ENCODE measurements around the gene TMEM52. TPM values are rescaled to one million over a fixed set of nuclear protein-coding genes. Genes with fewer than 3 reads are reported as not detected.
"Not testable (repeated sequence)": the region's sequence is repeated elsewhere in the genome, so short reads cannot be mapped to it uniquely, and the experiment has no call there.

The TMEM52 gene
- total RNA-seq, 1 donor, result 0.31 TPM

DNA sequence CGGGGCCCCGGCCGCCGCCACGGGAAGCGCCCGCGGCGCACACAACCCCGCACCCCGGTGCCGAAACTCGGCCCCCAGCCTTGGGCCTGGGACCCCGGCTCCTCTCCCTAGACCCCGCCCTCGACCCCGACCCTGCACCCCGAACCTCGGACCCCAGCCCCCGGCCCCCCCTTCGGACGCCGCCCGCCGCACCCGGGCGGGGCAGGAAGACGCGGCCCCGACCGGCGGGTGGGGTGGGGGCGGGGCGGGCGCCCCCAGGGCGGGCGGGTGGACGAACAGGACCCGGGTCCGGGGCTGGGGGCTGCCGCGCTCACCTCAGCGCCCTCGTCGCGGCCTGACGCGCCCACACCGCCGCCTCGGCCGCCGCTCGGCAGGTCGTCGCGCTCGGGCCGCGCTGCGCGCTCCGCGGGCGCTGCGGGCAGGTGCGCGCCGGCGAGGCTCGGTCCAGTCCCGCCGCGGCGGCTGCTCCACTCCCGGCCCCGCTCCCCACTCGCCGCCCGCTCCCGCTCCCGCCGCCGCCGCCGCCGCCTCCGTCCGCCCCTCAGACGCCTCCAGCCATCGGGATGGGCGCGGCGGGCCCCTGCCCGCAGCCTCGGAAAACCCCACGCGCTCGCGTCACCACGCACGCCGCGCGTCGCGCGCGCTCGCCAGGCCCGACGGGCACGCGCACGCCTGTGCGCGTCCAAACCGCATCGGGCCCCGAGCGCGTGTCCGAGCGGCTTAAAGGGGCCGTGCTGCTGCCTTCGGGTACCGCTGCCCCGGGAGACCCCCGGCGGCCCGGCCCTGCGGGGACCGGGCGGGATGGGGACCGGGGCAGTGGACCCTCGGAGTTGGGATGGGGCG, 28.4 kb downstream of the TMEM52 start, which contains the start of gene GNB1:
TSS of gene GNB1 (minus strand) at position 582 of the 843 bp plus-strand sequence. CDS start 65,634 bp downstream, outside the sequence.
- H3K9me3 ChIP-seq (ENCODE audit: low read depth, low read length), result no peaks in the 10 kb centered on the region
- H3K27me3 ChIP-seq (ENCODE audit: insufficient read depth, low read length), result no peaks in the 10 kb centered on the region
- H3K4me3 ChIP-seq (ENCODE audit: low read length), result peak within 1 kb of the TSS; percentile 74
- peaks cover 58% of the 10 kb centered on the region for H3K4me1 ChIP-seq (ENCODE audit: insufficient read depth, low read length)

DNA sequence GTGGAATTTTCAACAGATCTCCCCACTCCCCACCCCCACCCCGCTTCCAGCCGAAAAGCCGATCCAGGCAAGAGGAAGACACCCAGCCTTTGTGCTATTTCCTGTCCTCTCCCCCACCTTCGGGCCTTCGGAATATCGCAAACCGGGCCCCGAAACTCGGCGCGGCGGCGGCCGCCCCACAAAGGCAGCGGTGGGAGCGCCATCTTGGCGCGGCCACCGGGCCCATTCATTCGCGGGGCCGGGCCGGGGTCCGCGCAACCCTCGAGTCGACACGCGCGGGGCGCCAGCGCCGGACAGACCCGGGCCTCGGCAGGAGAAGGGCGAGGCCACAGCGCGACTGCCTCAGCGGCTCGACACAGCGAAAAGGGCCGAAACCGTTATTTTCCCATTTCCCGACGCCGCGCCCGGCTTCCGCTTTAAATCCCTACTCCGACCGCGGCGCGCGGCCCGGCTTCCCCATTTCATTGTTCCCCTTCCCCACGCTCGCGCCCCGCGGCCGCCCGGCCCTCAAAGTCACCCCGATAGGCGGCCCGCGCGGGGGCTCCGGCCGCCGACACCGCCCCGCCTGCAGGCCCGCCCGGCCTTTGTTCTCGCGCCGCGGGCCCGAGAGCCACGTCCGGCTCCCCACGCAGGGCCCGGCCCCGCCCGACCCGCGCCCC, 29.1 kb downstream of the TMEM52 start:
- Histone ChIP-seq H3K4me1 (ENCODE audit: insufficient read depth, low read length) (peaks cover 58% of the 10 kb centered on the region), H3K4me3 (ENCODE audit: low read length) (peak overlapping the region; percentile 74)

DNA sequence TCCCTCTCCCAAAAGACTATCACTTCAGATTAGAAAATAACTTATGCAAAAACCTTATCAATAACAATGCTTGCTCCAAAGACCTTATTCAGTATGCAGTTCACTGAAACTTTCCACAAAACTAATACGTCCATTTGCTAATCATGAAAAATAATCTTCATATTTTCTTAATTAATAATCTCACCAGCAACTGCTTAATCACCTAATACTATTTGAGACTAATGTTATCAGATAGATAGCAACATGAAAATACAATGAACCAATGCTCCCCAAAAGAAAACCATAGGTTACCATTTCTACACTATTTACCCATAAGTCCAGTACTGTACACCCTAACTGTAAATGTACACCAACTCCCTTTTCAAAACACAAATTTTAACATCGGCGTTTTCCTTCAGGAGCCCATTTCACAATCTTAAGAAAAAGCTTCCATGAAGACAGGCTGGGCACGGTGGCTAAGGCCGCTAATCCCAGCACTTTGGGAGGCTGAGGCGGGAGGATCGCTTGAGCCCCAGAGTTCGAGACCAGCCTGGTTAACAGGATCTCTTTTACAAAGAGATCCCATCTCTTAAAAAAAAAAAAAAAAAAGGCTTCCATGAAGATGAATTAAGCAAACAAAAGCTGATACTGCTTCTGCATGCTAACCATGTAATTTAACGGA, 29.9 kb downstream of the TMEM52 start:
- Histone ChIP-seq H3K4me3 (ENCODE audit: low read length) (peak overlapping the region; percentile 74), H3K9me3 (ENCODE audit: low read depth, low read length) (no peaks in the 10 kb centered on the region), H3K27me3 (ENCODE audit: insufficient read depth, low read length) (no peaks in the 10 kb centered on the region), H3K4me1 (ENCODE audit: insufficient read depth, low read length) (peaks cover 52% of the 10 kb centered on the region)

More for the DNA sequence above, 29.1 kb downstream of the TMEM52 start:
- Histone ChIP-seq H3K27me3 (ENCODE audit: insufficient read depth, low read length) (no peaks in the 10 kb centered on the region), H3K9me3 (ENCODE audit: low read depth, low read length) (no peaks in the 10 kb centered on the region)

DNA sequence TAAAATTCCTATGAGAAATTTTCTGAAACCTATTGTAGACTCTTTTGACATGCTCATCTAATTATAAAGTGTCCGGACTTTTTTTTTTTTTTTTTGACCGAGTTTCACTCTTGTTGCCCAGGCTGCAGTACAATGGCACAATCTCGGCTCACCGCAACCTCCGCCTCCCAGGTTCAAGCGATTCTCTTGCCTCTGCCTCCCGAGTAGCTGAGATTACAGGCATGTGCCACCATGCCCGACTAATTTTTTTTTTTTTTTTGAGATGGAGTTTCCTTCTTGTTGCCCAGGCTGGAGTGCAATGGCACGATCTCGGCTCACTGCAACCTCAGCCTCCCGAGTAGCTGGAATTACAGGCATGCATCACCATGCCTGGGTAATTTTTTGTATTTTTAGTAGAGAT, 35.2 kb downstream of the TMEM52 start:
- not testable (repeated sequence) for H3K4me3 ChIP-seq (ENCODE audit: low read length); H3K27me3 ChIP-seq (ENCODE audit: insufficient read depth, low read length); H3K9me3 ChIP-seq (ENCODE audit: low read depth, low read length)
- peaks cover 83% of the 10 kb centered on the region for H3K4me1 ChIP-seq (ENCODE audit: insufficient read depth, low read length)

DNA sequence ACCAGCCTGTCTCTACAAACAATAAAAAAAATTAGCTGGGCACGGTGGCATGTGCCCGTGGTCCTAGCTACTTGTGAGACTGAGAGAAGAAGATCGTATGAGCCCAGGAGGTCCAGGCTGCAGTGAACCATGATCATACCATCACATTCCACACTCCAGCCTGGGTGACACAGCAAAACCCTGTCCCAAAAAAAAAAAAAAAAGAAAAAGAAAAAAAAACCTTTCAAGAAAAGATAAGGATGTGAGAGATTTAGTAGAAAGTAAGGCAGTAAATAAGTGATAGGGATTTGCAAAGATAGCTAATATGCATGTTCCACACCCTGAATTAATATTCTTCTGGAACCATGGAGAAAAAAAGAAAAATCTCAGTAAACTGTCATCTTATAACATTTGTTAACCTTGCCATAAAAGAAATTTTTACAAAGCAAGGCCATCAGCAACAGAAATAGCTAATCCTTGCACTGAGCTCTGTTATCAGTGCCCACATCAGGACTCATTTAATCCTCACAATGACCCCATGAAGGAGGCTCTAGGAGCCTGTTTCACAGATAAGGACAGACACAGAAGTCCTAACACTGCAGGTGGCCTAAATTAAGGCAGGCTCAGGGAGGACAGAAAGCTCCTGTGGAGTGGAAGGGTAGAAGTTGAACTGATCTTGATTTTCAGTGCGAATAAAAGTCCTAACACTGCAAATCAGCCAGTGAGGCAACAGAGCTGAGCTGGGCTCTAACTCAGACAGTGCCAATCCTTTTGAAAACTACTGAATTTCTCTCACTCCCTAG, 35.8 kb downstream of the TMEM52 start:
- Histone ChIP-seq H3K27me3 (ENCODE audit: insufficient read depth, low read length) (no peaks in the 10 kb centered on the region), H3K4me1 (ENCODE audit: insufficient read depth, low read length) (peaks cover 82% of the 10 kb centered on the region), H3K4me3 (ENCODE audit: low read length) (no peak overlapping the region), H3K9me3 (ENCODE audit: low read depth, low read length) (no peaks in the 10 kb centered on the region)

DNA sequence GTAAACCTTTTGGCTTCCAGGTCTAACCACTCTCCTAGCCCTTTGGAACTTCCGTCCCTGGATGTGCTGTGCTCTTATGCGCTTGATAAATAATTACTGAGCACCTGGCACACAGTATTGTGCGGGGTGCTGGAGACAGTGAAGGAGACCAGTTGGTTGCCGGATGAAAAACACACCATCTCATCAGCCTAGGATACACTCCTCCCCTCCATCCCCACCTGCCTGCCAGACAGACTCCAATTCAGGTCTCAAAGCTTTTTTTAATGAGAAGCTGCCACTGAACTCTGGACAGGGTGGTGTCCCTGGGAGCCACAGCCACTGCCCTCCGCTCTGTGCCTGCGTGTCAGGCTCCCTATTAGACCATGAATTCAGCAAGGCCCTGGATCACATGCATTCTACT, 37.4 kb downstream of the TMEM52 start:
- Histone ChIP-seq H3K4me3 (ENCODE audit: low read length) (no peak overlapping the region), H3K4me1 (ENCODE audit: insufficient read depth, low read length) (peaks cover 72% of the 10 kb centered on the region), H3K9me3 (ENCODE audit: low read depth, low read length) (no peaks in the 10 kb centered on the region), H3K27me3 (ENCODE audit: insufficient read depth, low read length) (no peaks in the 10 kb centered on the region)

DNA sequence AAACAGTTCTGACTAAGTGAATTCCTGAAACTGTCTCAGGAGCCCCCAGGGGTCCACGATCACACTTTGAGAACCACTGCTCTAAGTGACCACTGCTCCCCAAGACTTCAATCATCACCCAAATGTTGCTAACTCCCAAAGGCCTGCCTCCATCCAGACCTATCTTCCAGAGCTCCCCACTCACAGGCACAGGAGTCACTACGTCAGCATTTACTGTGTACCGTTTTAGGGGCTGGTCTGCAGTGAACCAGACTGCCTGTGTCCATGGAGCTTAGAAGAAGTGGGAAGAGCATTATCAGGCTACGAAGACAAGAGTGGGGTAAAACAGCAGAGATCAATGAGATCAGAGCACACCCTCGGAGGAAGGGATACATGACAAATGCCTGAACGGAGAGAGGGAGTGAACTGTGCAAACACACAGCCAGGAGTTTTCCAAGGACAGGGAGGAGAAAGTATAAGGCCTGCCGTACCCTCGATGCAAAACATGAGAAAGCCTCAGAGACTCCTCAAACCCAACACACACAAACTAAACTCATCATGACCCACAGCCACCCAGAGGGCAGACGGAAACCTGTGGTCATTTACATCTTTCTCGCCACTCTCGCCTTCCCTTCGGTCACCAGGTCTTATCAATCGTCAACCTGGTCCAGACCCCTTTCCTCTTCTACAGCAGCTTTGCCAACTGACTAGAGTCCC, 38.3 kb downstream of the TMEM52 start:
- Histone ChIP-seq H3K27me3 (ENCODE audit: insufficient read depth, low read length) (no peaks in the 10 kb centered on the region), H3K4me1 (ENCODE audit: insufficient read depth, low read length) (peaks cover 73% of the 10 kb centered on the region), H3K9me3 (ENCODE audit: low read depth, low read length) (no peaks in the 10 kb centered on the region), H3K4me3 (ENCODE audit: low read length) (no peak overlapping the region)

DNA sequence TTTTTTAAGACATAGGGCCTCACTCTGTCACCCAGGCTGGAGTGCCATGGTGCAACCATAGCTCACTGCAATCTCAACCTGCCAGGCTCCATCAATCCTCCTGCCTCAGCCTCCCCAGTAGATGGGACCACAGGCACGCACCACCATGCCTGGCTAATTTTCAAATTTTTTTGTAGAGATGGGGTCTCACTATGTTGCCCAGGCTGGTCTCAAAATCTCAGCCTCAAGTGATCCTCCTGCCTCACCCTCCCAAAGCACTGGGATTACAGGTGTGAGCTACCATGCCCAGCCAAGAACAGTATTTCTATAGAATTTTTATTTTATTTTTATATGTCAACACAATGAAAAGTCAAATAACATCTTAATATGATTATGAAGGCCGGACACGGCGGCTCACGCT, 39.1 kb downstream of the TMEM52 start:
- Histone ChIP-seq H3K4me3 (ENCODE audit: low read length) (no peak overlapping the region), H3K9me3 (ENCODE audit: low read depth, low read length) (no peaks in the 10 kb centered on the region), H3K27me3 (ENCODE audit: insufficient read depth, low read length) (no peaks in the 10 kb centered on the region), H3K4me1 (ENCODE audit: insufficient read depth, low read length) (peaks cover 71% of the 10 kb centered on the region)

DNA sequence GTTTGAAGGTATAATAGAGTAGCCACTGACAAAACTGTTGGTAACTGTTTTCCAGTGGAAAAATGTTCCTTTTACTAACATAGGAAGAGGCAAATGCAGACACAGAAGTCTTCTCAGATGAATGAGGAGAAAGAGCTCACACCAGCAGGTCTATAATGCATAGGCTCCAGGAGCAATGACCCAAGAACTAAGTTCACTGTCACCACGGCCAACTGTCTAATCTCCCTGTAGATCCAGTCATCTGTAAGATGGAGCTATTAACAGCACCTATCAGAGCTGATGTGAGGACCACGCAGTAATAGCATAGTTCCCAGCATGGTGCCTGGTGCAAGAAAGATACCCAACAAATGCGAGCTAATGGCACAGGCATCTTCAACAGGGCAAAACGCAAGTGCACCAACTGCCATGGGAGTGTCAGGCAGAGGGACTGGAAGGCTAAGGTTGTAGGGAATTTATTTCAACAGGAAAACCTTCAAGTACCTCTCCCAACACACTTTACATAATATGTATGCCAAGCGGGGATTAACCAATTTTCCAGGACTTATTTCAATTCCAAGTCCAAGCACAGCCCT, 41.1 kb downstream of the TMEM52 start:
- H3K27me3 ChIP-seq (ENCODE audit: insufficient read depth, low read length), result no peaks in the 10 kb centered on the region
- H3K9me3 ChIP-seq (ENCODE audit: low read depth, low read length), result no peaks in the 10 kb centered on the region
- H3K4me3 ChIP-seq (ENCODE audit: low read length), result no peak overlapping the region
- H3K4me1 ChIP-seq (ENCODE audit: insufficient read depth, low read length), result peaks cover 74% of the 10 kb centered on the region

DNA sequence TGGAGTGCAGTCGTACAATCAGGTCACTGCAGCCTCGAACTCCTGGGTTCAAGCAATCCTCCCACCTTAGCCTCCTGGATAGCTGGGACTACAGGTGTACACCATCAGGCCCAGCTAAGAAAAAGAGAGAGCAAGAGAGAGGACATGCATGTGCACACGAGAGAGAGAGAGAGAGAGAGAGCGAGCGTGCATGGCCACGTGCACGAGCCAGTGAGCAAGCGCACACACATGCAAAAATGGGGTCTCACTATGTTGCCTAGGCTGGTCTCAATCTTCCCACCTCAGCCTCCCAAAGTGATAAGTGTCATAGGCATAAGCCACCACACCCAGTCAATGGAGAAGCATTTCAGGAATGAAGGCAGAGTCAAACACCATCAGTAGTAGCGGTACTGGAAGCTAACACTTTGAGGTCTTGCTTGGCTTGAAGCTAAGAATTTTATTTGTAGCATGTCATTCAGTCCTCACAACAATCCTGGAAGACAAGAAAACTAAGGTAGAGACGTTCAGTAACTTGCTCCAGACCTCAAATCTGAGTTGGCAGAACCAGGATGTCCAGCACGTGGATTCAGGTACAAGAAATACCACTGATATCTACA, 42.6 kb downstream of the TMEM52 start:
- Histone ChIP-seq H3K4me3 (ENCODE audit: low read length) (no peak overlapping the region), H3K4me1 (ENCODE audit: insufficient read depth, low read length) (peaks cover 75% of the 10 kb centered on the region), H3K27me3 (ENCODE audit: insufficient read depth, low read length) (no peaks in the 10 kb centered on the region), H3K9me3 (ENCODE audit: low read depth, low read length) (no peaks in the 10 kb centered on the region)

DNA sequence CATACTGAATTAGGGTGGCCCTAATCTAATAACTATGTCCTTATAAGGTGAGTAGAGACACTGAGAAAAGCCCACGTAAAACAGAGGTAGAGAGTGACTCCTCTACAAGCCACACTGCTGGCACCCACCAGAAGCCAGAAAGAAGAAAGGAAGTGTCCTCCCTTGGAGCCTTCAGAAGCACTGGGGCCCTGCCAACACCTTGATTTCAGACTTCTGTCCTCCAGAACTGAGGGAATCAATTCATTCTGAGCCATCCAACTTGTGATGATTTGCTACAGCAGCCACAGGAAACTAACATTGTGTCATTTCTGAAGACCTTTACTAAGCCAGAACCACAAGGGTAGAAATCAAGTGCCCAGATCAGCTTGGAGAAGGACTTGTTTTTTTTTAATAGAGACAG, 43.1 kb downstream of the TMEM52 start:
- peaks cover 75% of the 10 kb centered on the region for H3K4me1 ChIP-seq (ENCODE audit: insufficient read depth, low read length)
- no peaks in the 10 kb centered on the region for H3K9me3 ChIP-seq (ENCODE audit: low read depth, low read length)
- no peak overlapping the region for H3K4me3 ChIP-seq (ENCODE audit: low read length)
- no peaks in the 10 kb centered on the region for H3K27me3 ChIP-seq (ENCODE audit: insufficient read depth, low read length)

DNA sequence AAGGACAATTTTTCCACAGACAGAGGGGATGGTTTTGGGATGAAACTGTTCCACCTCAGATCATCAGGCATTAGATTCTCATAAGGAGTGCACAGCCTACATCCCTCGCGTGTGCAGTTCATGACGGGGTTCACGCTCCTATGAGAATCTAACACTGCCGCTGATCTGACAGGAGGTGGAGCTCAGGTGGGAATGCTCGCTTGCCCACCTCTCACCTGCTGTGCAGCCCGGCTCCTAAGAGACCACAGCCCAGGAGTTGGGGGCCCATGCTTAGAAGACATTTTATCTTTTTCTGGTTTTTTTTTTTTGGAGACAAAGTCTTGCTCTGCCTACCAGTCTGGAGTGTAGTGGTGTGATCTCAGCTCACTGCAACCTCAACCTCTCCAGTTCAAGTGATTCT, 44.2 kb downstream of the TMEM52 start:
- peaks cover 79% of the 10 kb centered on the region for H3K4me1 ChIP-seq (ENCODE audit: insufficient read depth, low read length)
- no peaks in the 10 kb centered on the region for H3K27me3 ChIP-seq (ENCODE audit: insufficient read depth, low read length)

DNA sequence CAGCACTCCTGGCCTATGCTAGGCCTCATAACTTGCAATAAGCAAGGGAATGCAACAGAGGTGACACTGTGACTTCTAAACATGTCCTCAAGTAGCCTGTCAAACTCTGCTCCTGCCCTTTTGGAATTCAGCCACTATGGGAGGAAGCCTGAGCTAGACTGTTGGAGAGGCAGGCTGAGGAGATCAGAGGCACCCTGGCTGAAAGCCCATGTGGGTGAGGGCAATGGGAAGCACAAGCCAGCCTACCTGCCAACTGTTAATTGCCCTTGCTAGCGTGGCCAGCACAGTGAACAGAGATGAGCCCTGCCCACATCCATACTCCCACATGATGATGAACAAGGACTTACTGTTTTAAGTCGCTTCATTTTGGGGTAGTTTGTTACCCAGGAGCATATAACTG, 45.9 kb downstream of the TMEM52 start:
- Histone ChIP-seq H3K4me1 (ENCODE audit: insufficient read depth, low read length) (peaks cover 81% of the 10 kb centered on the region), H3K9me3 (ENCODE audit: low read depth, low read length) (no peaks in the 10 kb centered on the region), H3K27me3 (ENCODE audit: insufficient read depth, low read length) (no peaks in the 10 kb centered on the region), H3K4me3 (ENCODE audit: low read length) (no peak overlapping the region)

More for the DNA sequence above, 44.2 kb downstream of the TMEM52 start:
- Histone ChIP-seq H3K9me3 (ENCODE audit: low read depth, low read length) (no peaks in the 10 kb centered on the region), H3K4me3 (ENCODE audit: low read length) (no peak overlapping the region)
